Upper lobe of right lung (tissue), 1 donor: ENCODE data around the gene FMOD. TPM values are rescaled to one million over a fixed set of nuclear protein-coding genes. Genes with fewer than 3 reads are reported as not detected.

Experiments used
- ATAC-seq: fragments of 200-7000 bp; cut with Tn5 transposase; one replicate; pipeline ENCODE4 v1.9.1; 2020; ENCODE audit warnings: mild to moderate bottlenecking, moderate library complexity
- DNase-seq: peaks from one replicate; pipeline ENCODE4 v3.0.0-alpha.2; 2020
- H3K27ac ChIP-seq: fragments of 200-600 bp; one replicate; pipeline ENCODE4 v1.8.0; 2022
- H3K27me3 ChIP-seq: fragments of 200-600 bp; one replicate; pipeline ENCODE4 v1.8.0; 2022; ENCODE audit warnings: mild to moderate bottlenecking
- H3K36me3 ChIP-seq: fragments of 200-600 bp; one replicate; pipeline ENCODE4 v1.8.0; 2022
- H3K4me1 ChIP-seq: fragments of 200-600 bp; one replicate; pipeline ENCODE4 v1.8.0; 2022
- H3K4me3 ChIP-seq: fragments of 200-600 bp; one replicate; pipeline ENCODE4 v1.8.0; 2022; ENCODE audit warnings: mild to moderate bottlenecking
- H3K9me3 ChIP-seq: fragments of 200-600 bp; one replicate; pipeline ENCODE4 v1.8.0; 2022
- CTCF ChIP-seq: fragments of 200-600 bp; IDR thresholded peaks from one replicate; pipeline ENCODE4 v1.8.0; 2022; ENCODE audit warnings: antibody characterized with exemption
- intact Hi-C: fragments of 100-400 bp; cut with DNase I; formaldehyde crosslinking; loops from one replicate; pipeline ENCODE4 v1.11.0; 2022
- total RNA-seq: library from RNA; stranded (reverse); fragmentation: NEBNext Ultra II Directional; extraction: Animal tissue kit (Norgen Biotek cat#: 25700); gene quantifications from one replicate; pipeline ENCODE4 v1.2.1, GENCODE V29; 2021
- donor health status: DM: no; HTN: yes; CAD: no; lungs with severe emphysema.

Gene FMOD
- total RNA-seq, 1 donor from 2014 or later, result 45.1 TPM

- ATAC-seq, result no peak
- no peak for TF ChIP-seq CTCF
- Histone ChIP-seq H3K9me3 (no peaks in the 10 kb centered on the region), H3K27ac (no peak overlapping the region), H3K4me3 (no peak overlapping the region), H3K27me3 (no peaks in the 10 kb centered on the region), H3K36me3 (no peaks in the 10 kb centered on the region), H3K4me1 (peaks cover 10% of the 10 kb centered on the region)
- DNase-seq, result no peak
- intact Hi-C loops, result no loop called here
Observed at GRCh38 chr1:203367057-203367456, 16.1 kb upstream of the FMOD start.

GRCh38 chr1:203366476-203366875 is 15.6 kb upstream of the FMOD start:
- H3K9me3 ChIP-seq, result no peaks in the 10 kb centered on the region
- H3K27ac ChIP-seq, result no peak overlapping the region
- no peaks in the 10 kb centered on the region for H3K36me3 ChIP-seq
- H3K27me3 ChIP-seq, result no peaks in the 10 kb centered on the region
- peaks cover 10% of the 10 kb centered on the region for H3K4me1 ChIP-seq
- TF ChIP-seq CTCF, result no peak
- no peak overlapping the region for H3K4me3 ChIP-seq
- intact Hi-C loops, result no loop called here
- no peak for ATAC-seq
- no peak for DNase-seq

- Histone ChIP-seq H3K9me3 (no peaks in the 10 kb centered on the region), H3K27me3 (no peaks in the 10 kb centered on the region), H3K36me3 (no peaks in the 10 kb centered on the region), H3K4me1 (peaks cover 10% of the 10 kb centered on the region), H3K27ac (no peak overlapping the region), H3K4me3 (no peak overlapping the region)
- intact Hi-C loops, result no loop called here
- DNase-seq, result no peak
- no peak for TF ChIP-seq CTCF
- no peak for ATAC-seq
Observed at GRCh38 chr1:203364806-203365205, 13.9 kb upstream of the FMOD start.

- peaks cover 6% of the 10 kb centered on the region for H3K4me1 ChIP-seq
- DNase-seq (no peak), ATAC-seq (no peak)
- H3K9me3 ChIP-seq, result no peaks in the 10 kb centered on the region
- no peak for TF ChIP-seq CTCF
- H3K27me3 ChIP-seq, result no peaks in the 10 kb centered on the region
- H3K27ac ChIP-seq, result no peak overlapping the region
- no peak overlapping the region for H3K4me3 ChIP-seq
- H3K36me3 ChIP-seq, result no peaks in the 10 kb centered on the region
- intact Hi-C loops, result no loop called here
Observed at GRCh38 chr1:203364094-203364801, 13.3 kb upstream of the FMOD start.

- no peaks in the 10 kb centered on the region for H3K9me3 ChIP-seq
- no peaks in the 10 kb centered on the region for H3K4me1 ChIP-seq
- intact Hi-C loops, result no loop called here
- DNase-seq (no peak), ATAC-seq (no peak)
- H3K27ac ChIP-seq, result no peak overlapping the region
- no peaks in the 10 kb centered on the region for H3K36me3 ChIP-seq
- no peak overlapping the region for H3K4me3 ChIP-seq
- no peak for TF ChIP-seq CTCF
- no peaks in the 10 kb centered on the region for H3K27me3 ChIP-seq
Observed at GRCh38 chr1:203362720-203363025, 11.8 kb upstream of the FMOD start.
